IPS DF 4.7 (cell line): ENCODE data around the gene GAP43.
A peak's percentile ranks its signal among the peaks of the same experiment; 100 is the strongest.
"Not testable (repeated sequence)": the region's sequence is repeated elsewhere in the genome, so short reads cannot be mapped to it uniquely, and the experiment has no call there.

ENCODE experiments used
- DNase-seq: peaks from one replicate; pipeline ENCODE4 v3.0.0-alpha.2; 2013; ENCODE audit warnings: low spot score; ENCODE audit errors: extremely low read depth

Gene GAP43

DNA sequence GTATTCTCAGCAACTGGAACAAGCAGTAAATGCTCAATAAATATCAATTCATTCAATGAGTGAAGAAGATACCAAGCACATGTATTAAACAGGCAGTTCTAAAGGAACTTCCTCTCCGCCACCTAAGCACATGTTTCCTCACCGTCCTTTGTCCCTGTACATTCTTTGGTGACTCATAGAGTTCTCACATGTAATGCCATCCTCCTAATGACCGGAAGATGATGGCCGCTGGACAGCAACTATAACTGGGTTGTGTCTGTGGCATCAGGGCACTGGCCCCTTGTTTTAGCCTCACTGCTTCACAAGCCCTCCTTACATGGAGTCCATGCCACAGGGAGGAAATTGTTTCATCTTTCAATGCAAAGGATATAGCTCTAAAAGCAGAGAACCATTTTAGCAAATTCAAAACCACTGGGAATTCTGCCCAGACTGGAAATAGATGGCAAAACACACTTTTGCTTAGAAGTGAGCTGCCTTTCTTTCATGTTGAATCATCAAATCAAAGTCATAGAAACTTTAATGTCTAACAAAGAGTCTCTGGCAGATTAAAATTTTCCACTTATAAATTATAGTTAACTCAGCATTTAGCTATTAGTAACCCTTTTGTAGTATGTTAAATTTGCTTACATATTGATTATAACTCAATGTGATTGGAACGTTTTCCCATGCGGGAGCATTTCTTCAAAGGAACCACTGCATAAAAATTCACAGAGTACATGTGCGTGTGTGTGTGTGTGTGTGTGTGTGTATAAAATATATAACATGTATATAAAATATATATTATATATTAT, 74.1 kb downstream of the GAP43 start:
- no peak for DNase-seq

DNA sequence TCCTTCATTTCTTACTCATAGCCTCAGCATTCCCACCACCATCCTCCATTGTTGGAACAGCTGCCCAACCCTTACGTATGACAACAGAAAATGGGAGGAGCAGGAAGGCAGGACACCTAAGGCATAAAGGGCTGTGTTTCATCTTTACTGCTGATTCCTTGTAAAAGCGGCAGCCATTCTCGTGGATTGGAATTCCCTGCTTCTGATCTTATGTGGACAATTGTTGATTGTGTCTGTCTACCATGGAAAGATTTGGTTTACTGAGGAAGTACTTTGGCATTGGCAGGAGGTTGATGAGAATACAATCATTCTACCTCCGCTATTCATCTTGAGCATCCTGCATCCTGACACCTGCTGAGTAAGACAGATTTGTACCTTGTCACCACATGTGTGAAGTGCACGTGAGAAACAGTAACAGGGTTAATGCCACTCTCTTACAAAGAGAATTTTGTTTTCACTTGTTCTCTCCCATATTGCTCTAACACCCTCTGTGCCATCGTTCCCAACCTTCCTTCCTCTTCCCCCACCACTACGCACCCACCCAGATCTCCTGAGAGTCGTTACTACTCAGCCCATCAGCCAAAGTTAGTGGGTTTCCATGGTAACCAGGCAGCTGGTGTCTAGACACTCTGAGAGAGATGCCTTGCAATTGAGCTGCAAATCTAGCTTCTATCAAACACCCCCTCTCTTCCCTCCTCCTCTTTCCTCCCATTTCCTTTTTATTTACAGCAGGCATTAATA, 75.7 kb downstream of the GAP43 start:
- peak; percentile 60 for DNase-seq

- DNase-seq, result no peak
These were observed 76.4 kb downstream of the GAP43 start for GRCh38 chr3:115699706-115700105.

DNA sequence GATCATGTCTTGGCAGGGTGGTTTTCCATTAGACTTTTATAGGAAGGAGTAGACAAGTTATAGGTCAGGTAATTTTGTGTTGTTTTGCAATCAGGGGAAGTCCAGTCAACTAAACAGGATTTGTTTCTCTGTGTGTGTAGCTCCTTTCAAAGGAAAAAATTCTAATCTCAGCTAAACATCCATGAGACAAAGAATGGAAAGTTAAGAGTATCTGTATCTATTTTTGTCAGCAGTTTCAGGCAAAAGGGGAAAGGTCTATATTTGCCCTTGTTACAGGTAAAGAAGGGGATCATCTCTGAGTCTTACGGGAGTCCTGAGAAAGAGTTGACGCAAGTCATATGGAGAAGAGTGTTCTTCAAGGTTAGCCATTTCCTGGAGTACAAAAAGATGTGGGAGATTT, 79.3 kb downstream of the GAP43 start:
- DNase-seq, result no peak

- DNase-seq, result no peak
These were observed 81.5 kb downstream of the GAP43 start for GRCh38 chr3:115704661-115705338.

GRCh38 chr3:115706311-115706829, 83.1 kb downstream of the GAP43 start:
- no peak for DNase-seq

DNA sequence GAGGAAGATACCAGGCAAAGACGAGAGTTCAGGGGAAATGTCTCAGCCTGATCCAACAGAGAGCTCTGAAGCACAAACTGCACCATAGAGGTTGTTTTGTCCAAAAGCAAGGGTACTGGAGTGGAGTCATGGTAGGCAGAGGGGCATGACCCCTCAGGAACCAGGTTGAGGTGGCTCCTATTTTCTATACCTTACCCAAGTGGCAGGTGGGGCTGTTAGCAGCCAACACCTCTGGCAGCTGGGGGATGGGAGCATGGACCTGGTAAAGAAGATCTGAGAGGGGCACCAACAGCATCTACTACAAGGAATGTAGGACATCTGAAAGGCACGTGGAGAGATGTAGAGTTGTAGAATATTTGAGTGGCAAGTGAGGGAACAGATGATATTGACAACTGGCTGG, 85.2 kb downstream of the GAP43 start:
- DNase-seq, result no peak

- DNase-seq, result no peak
These were observed 85.8 kb downstream of the GAP43 start for GRCh38 chr3:115709093-115709492.

DNA sequence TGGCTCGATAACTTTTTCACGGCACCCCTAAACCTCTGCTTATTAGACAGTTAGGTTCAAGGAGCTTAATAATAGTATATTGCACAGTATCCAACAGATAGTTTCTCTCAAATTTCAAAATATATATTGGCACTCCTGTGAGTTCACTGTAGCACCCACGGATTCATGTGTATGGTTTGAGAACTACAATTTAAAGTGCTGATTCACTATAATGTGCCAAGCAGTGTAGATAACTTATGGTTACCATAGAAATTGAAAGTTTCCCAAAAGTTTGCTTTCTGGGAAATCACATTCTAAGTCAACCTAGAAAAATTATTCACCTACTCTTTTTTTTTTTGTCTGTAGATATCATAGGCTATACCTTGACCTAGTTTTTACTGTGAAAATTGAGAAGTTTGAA, 86.6 kb downstream of the GAP43 start:
- no peak for DNase-seq

DNA sequence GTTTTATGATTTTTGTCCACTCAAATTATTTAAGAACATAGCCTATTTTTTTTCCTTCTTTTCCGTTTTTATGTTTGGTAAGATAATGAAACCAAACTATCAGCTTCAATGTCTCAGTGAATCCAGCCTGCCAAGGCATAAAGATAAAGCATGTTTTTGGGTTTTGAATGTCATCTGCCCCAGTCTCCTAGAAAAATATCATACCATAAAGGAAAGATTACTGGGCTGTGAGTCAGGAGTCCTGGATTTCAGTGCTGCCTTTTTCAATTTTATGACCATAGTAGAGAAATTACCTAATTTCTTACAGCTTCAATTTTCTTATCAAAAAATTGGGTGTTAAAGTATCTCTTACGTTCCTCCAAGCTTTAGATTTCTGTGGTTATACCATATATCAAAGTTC, 87.5 kb downstream of the GAP43 start:
- no peak for DNase-seq

GRCh38 chr3:115712871-115713270, 89.6 kb downstream of the GAP43 start:
- DNase-seq, result no peak

DNA sequence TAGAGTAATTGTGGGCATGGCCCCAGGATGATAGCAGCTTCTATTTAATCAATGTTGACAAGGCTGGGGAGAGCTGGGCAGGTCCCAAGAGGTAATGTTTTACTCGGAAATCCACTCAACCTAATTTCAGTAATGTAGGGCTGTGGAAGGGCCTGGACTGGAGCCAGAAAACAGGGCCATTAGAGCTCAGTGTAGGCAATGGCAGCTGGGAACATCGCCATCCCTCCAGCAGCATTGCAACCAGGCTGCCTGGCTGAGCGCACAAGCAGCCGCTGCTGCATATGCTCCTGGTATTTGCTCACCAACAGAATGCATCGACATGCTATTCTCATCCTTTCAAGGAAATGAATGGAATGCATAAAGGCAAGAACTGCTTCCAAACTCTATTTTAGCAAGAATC, 90.0 kb downstream of the GAP43 start:
- DNase-seq, result no peak

- no peak for DNase-seq
These were observed 92.0 kb downstream of the GAP43 start for GRCh38 chr3:115715241-115715745.

- no peak for DNase-seq
These were observed 97.7 kb downstream of the GAP43 start for GRCh38 chr3:115720983-115721382.

- DNase-seq, result no peak
These were observed 102.5 kb downstream of the GAP43 start for GRCh38 chr3:115725800-115726199.

GRCh38 chr3:115727135-115727534, 103.8 kb downstream of the GAP43 start:
- no peak for DNase-seq

DNA sequence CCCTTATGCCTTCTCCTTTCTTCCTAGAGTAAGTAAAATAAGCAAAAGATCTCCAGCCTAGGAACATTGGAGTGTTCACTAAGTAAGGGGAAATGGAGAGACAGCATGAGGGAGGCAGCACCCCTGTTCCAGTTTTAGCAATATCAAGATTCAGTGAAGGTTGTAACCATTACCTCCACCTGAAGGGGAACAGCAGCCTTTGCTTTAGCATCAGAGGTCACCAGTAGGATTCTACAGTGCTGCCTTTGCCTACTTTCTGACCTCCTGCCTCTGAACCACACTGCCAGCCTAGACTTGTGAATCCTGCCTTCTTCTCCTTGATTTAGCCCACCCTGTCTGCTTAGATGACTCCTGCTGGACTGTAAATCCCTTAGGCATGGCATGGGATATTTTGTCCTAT, 104.7 kb downstream of the GAP43 start:
- no peak for DNase-seq

- not testable (repeated sequence) for DNase-seq
These were observed 113.0 kb downstream of the GAP43 start for GRCh38 chr3:115736341-115736740.

DNA sequence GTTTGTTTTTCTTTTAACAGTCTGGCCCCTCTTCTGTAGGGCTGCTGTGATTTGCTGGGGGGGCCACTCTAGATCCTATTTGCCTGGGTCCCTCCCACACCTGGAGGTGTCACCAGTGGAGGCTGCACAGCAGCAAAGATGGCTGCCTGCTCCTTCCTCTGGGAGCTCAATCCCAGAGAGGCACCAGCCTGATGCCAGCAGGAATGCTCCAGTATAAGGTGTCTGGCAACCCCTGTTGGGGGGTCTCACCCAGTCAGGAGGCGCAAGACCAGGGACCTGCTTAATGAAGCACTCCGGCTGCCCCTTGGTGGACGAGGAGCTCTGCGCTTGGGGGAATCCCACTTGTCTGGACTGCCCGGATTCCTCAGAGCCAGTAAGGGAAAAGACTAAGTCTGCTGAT, 118.3 kb downstream of the GAP43 start:
- no peak for DNase-seq

DNA sequence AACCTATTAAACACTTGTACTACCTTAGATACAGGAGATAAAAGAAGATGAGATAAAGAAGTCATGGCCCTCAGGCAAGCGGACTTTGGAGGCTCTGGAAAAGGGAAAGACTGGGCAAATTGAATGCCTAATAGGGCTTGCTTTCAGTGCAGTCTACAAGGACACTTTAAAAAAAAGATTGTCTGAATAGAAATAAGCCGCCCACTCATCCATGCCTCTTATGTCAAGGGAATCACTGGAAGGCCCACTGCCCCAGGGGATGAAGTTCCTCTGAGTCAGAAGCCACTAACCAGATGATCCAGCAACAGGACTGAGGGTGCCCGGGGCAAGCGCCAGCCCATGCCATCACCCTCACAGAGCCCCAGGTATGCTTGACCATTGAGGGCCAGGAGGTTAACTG, 121.2 kb downstream of the GAP43 start:
- DNase-seq, result not testable (repeated sequence)

- DNase-seq, result not testable (repeated sequence)
These were observed 129.7 kb downstream of the GAP43 start for GRCh38 chr3:115752978-115753377.
